ENCODE results near the gene ALDH3A1. TPM values are rescaled to one million over a fixed set of nuclear protein-coding genes. Genes with fewer than 3 reads are reported as not detected.

The ALDH3A1 gene
- polyA plus RNA-seq, 1 donor from 2014 or later: 0.10 TPM

DNA sequence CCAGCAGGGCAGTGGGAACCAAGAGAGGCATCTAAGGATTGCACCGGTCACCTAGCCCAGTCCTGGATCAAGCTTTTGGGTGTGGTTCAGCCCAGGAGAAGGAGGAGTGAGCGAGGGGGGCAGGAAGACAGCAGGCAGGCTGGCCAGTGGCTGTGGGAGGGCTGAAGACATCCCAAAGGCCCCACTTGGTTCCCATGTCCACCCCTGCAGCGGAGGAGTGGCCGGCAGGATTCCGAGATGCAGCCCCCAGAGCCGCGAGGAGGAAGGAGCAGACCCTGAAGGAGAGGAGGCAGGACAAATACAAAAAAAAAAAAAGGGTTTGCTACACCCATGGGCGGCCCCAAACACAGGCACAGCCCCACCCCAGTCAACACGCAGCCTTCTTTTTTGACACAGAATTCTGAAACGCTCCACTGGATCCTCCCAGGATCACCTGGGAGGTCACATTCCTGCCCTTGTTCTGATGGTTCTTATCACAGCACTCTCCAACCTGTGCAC is 30.6 kb downstream of the ALDH3A1 start:
- H3K79me2 ChIP-seq (replicated peaks; ENCODE audit: insufficient read depth, low read length): no peaks in the 10 kb centered on the region
- TF ChIP-seq RAD21 (conservative IDR thresholded peaks at IDR 0.05): no peak
- no peak for TF ChIP-seq SMC3 (conservative IDR thresholded peaks at IDR 0.05; ENCODE audit: poor library complexity)
- no peak for TF ChIP-seq POLR2AphosphoS5 (IDR thresholded peaks at IDR 0.05)
- no peak for TF ChIP-seq TAF1 (IDR thresholded peaks at IDR 0.05; ENCODE audit: low read depth)
- TF ChIP-seq, protein P1, sequence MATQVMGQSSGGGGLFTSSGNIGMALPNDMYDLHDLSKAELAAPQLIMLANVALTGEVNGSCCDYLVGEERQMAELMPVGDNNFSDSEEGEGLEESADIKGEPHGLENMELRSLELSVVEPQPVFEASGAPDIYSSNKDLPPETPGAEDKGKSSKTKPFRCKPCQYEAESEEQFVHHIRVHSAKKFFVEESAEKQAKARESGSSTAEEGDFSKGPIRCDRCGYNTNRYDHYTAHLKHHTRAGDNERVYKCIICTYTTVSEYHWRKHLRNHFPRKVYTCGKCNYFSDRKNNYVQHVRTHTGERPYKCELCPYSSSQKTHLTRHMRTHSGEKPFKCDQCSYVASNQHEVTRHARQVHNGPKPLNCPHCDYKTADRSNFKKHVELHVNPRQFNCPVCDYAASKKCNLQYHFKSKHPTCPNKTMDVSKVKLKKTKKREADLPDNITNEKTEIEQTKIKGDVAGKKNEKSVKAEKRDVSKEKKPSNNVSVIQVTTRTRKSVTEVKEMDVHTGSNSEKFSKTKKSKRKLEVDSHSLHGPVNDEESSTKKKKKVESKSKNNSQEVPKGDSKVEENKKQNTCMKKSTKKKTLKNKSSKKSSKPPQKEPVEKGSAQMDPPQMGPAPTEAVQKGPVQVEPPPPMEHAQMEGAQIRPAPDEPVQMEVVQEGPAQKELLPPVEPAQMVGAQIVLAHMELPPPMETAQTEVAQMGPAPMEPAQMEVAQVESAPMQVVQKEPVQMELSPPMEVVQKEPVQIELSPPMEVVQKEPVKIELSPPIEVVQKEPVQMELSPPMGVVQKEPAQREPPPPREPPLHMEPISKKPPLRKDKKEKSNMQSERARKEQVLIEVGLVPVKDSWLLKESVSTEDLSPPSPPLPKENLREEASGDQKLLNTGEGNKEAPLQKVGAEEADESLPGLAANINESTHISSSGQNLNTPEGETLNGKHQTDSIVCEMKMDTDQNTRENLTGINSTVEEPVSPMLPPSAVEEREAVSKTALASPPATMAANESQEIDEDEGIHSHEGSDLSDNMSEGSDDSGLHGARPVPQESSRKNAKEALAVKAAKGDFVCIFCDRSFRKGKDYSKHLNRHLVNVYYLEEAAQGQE (IDR thresholded peaks at IDR 0.05; ENCODE audit: borderline replicate concordance): no peak
- TF ChIP-seq MXI1 (conservative IDR thresholded peaks at IDR 0.05; ENCODE audit: poor library complexity, severe bottlenecking): no peak
- H3K4me3 ChIP-seq (ENCODE audit: low read length): no peak overlapping the region
- H3K27ac ChIP-seq (ENCODE audit: low read length): no peak overlapping the region
- H3K9me2 ChIP-seq (ENCODE audit: insufficient read depth, low read length): no peaks in the 10 kb centered on the region
- H3F3A ChIP-seq (ENCODE audit: insufficient read depth, low read length, poor library complexity, severe bottlenecking): no peaks in the 10 kb centered on the region
- H3K36me3 ChIP-seq (ENCODE audit: insufficient read depth, low read length): no peaks in the 10 kb centered on the region
- H3K9me3 ChIP-seq (ENCODE audit: low read length): no peaks in the 10 kb centered on the region
- no peaks in the 10 kb centered on the region for H3K27me3 ChIP-seq (ENCODE audit: insufficient read depth, low read depth, low read length)
- H4K20me1 ChIP-seq (ENCODE audit: insufficient read depth): no peaks in the 10 kb centered on the region
- H2AFZ ChIP-seq (ENCODE audit: low read depth, low read length): no peak overlapping the region
- H3K9ac ChIP-seq (ENCODE audit: low read length): no peak overlapping the region
- no peak overlapping the region for H3K4me2 ChIP-seq (ENCODE audit: low read length)

DNA sequence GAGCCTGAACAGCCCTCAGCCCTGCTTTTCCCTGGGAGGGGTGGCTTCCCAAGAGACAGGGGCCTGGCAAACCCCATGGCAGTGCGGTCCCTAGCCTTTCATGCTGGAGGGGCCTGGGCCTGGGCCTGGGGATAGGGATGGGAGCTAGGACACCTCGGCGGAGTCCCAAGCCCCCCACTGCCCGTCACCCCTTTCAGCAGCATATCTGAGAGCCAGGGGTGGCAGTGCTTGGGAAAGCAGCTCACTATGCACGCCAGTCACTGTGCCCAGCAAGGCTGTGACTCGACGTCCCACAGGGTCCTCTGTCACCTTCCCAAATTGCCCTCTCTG is 31.1 kb downstream of the ALDH3A1 start:
- no peak overlapping the region for H3K9ac ChIP-seq (ENCODE audit: low read length)
- no peaks in the 10 kb centered on the region for H3K27me3 ChIP-seq (ENCODE audit: insufficient read depth, low read depth, low read length)
- H3K79me2 ChIP-seq (replicated peaks; ENCODE audit: insufficient read depth, low read length): no peaks in the 10 kb centered on the region
- H2AFZ ChIP-seq (ENCODE audit: low read depth, low read length): no peak overlapping the region
- H3K4me2 ChIP-seq (ENCODE audit: low read length): no peak overlapping the region
- no peak overlapping the region for H3K27ac ChIP-seq (ENCODE audit: low read length)
- H3K36me3 ChIP-seq (ENCODE audit: insufficient read depth, low read length): no peaks in the 10 kb centered on the region
- no peak overlapping the region for H3K4me3 ChIP-seq (ENCODE audit: low read length)
- no peaks in the 10 kb centered on the region for H3K9me3 ChIP-seq (ENCODE audit: low read length)
- TF ChIP-seq POLR2AphosphoS5 (IDR thresholded peaks at IDR 0.05) (no peak), RAD21 (conservative IDR thresholded peaks at IDR 0.05) (no peak), SMC3 (conservative IDR thresholded peaks at IDR 0.05; ENCODE audit: poor library complexity) (no peak), EZH2 (IDR thresholded peaks at IDR 0.05; ENCODE audit: borderline replicate concordance, insufficient read depth, low read length, poor library complexity, severe bottlenecking) (no peak), EP300 (conservative IDR thresholded peaks at IDR 0.05; ENCODE audit: poor library complexity, severe bottlenecking) (no peak), TAF1 (IDR thresholded peaks at IDR 0.05; ENCODE audit: low read depth) (no peak), MXI1 (conservative IDR thresholded peaks at IDR 0.05; ENCODE audit: poor library complexity, severe bottlenecking) (no peak)
- TF ChIP-seq, protein P1 (IDR thresholded peaks at IDR 0.05; ENCODE audit: borderline replicate concordance): no peak
- TF ChIP-seq, protein P2, sequence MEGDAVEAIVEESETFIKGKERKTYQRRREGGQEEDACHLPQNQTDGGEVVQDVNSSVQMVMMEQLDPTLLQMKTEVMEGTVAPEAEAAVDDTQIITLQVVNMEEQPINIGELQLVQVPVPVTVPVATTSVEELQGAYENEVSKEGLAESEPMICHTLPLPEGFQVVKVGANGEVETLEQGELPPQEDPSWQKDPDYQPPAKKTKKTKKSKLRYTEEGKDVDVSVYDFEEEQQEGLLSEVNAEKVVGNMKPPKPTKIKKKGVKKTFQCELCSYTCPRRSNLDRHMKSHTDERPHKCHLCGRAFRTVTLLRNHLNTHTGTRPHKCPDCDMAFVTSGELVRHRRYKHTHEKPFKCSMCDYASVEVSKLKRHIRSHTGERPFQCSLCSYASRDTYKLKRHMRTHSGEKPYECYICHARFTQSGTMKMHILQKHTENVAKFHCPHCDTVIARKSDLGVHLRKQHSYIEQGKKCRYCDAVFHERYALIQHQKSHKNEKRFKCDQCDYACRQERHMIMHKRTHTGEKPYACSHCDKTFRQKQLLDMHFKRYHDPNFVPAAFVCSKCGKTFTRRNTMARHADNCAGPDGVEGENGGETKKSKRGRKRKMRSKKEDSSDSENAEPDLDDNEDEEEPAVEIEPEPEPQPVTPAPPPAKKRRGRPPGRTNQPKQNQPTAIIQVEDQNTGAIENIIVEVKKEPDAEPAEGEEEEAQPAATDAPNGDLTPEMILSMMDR (IDR thresholded peaks at IDR 0.05; ENCODE audit: poor library complexity, severe bottlenecking): no peak
- no peaks in the 10 kb centered on the region for H4K20me1 ChIP-seq (ENCODE audit: insufficient read depth)
- H3F3A ChIP-seq (ENCODE audit: insufficient read depth, low read length, poor library complexity, severe bottlenecking): no peaks in the 10 kb centered on the region
- H3K9me2 ChIP-seq (ENCODE audit: insufficient read depth, low read length): no peaks in the 10 kb centered on the region
